Testis (tissue), 3 donors: ENCODE results near the gene KRTAP3-2. TPM values are rescaled to one million over a fixed set of nuclear protein-coding genes. Genes with fewer than 3 reads are reported as not detected.

Experiments used
- DNase-seq: peaks from one replicate; pipeline ENCODE4 v3.0.0-alpha.2; 2019
- H3K27ac ChIP-seq, 2 donors: fragments of 200-600 bp; sonication (generic); one replicate each; pipeline ENCODE4 v1.5.1; 2019
- H3K27me3 ChIP-seq: fragments of 200-600 bp; sonication (generic); one replicate; pipeline ENCODE4 v1.5.1; 2019
- H3K36me3 ChIP-seq: fragments of 200-600 bp; sonication (generic); one replicate; pipeline ENCODE4 v1.5.1; 2017; ENCODE audit warnings: low read depth; ENCODE audit errors: missing control alignments
- H3K4me1 ChIP-seq: fragments of 200-600 bp; sonication (generic); one replicate; pipeline ENCODE4 v1.5.1; 2019
- H3K4me3 ChIP-seq, 2 donors: fragments of 200-600 bp; sonication (generic); one replicate each; pipeline ENCODE4 v1.5.1; 2017 to 2019
- H3K9me3 ChIP-seq: fragments of 200-600 bp; sonication (generic); one replicate; pipeline ENCODE4 v1.5.1; 2017
- POLR2A ChIP-seq: fragments of 450-650 bp; IDR thresholded peaks from one replicate; pipeline ENCODE4 v1.6.1; 2017; ENCODE audit warnings: antibody characterized with exemption, mild to moderate bottlenecking, moderate library complexity
- WGBS, 2 donors: methylation state at CpG; one replicate each; pipeline ENCODE4 v1.1.5; 2018; 5-methylcytosine and 5-hydroxymethylcytosine counted together
- intact Hi-C: fragments of 100-400 bp; cut with DNase I; formaldehyde crosslinking; loops from one replicate; pipeline ENCODE4 v1.15.1; 2023; ENCODE audit warnings: low total_unique reads
- polyA plus RNA-seq: library from polyadenylated mRNA; stranded (reverse); fragments of 350-450 nt; fragmentation: Illumina TruSeq; extraction: RNeasy Lipid Tissue Mini Kit (QIAGEN cat#74804); gene quantifications from one replicate; pipeline ENCODE4 v1.2.3, GENCODE V29; 2014; ENCODE audit warnings: low read depth, low replicate concordance; ENCODE audit not compliant: insufficient read depth
- total RNA-seq, 2 donors: library from RNA; depleted of rRNA; stranded (reverse); fragments of >200 nt; gene quantifications; one replicate each; pipeline ENCODE4 v1.2.3, GENCODE V29; 2016
- TF ChIP-seq, protein P1 (sequence below), 3 experiments: fragments of 450-650 bp in 2 of 3; fragments of 200-600 bp in 1 of 3; sonication (generic) in 1 of 3; IDR thresholded peaks; one replicate each; pipeline ENCODE4 v1.5.1; 2016 to 2019; ENCODE audit warnings: antibody characterized with exemption in 3 of 3, mild to moderate bottlenecking in 2 of 3, moderate library complexity in 1 of 3

KRTAP3-2 gene
- total and polyA plus RNA-seq, 3 donors from 2014 or later, result not detected

DNA sequence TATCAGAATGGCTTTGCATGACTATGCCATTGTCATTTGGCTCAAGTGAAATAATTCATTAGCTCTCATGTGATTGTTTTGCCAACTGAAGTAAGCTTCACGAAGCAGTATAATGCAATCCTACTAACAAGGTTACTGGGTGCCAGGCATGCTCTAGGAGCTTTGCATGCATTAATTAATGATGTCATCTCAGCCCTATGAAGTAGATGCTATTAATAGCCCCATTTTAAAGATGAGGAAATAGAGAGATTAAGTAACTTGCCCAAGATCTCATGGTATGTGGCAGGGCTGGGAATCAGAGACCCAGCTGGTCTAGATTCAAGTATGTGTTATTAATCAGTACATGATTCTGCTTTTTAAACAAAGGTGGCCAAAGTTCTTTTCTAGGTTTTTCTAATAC is 47.0 kb downstream of the KRTAP3-2 start:
- H3K9me3 ChIP-seq, result no peaks in the 10 kb centered on the region
- no peak for DNase-seq
- no peak for TF ChIP-seq POLR2A
- TF ChIP-seq, protein P1, sequence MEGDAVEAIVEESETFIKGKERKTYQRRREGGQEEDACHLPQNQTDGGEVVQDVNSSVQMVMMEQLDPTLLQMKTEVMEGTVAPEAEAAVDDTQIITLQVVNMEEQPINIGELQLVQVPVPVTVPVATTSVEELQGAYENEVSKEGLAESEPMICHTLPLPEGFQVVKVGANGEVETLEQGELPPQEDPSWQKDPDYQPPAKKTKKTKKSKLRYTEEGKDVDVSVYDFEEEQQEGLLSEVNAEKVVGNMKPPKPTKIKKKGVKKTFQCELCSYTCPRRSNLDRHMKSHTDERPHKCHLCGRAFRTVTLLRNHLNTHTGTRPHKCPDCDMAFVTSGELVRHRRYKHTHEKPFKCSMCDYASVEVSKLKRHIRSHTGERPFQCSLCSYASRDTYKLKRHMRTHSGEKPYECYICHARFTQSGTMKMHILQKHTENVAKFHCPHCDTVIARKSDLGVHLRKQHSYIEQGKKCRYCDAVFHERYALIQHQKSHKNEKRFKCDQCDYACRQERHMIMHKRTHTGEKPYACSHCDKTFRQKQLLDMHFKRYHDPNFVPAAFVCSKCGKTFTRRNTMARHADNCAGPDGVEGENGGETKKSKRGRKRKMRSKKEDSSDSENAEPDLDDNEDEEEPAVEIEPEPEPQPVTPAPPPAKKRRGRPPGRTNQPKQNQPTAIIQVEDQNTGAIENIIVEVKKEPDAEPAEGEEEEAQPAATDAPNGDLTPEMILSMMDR (IDR thresholded peaks at IDR 0.05), result no peak
- no peaks in the 10 kb centered on the region for H3K27me3 ChIP-seq
- no peaks in the 10 kb centered on the region for H3K36me3 ChIP-seq
- H3K27ac ChIP-seq, result no peak overlapping the region
- 70 to 93% methylated on average over 1 of the region's 1 CpG for WGBS, 2 donors
- no peak overlapping the region for H3K4me3 ChIP-seq
- H3K4me1 ChIP-seq, result peaks cover 3% of the 10 kb centered on the region
- intact Hi-C loops, result no loop called here

DNA sequence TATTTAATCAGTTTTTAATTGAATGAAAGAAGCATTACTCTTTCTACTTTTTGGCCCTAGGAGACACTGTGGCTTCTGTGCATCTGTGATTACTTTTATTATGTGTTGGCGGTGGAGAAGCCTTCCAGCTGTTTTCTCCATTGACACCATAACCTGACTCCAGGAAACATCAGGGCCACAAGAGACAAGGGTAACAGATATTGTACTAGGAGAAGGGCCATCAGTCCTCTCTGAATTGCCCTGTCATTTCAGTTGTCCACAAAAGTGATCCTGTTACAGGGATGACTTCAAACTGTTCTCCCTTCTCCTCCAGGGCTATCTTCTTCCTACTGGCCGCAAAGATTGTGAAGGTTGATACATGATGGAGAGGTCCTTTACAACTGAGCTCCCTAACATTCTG is 47.6 kb downstream of the KRTAP3-2 start:
- no peak overlapping the region for H3K4me3 ChIP-seq
- H3K27me3 ChIP-seq, result no peaks in the 10 kb centered on the region
- 89 to 94% methylated on average over 2 of the region's 2 CpGs for WGBS, 2 donors
- TF ChIP-seq, protein P1 (IDR thresholded peaks at IDR 0.05), result no peak
- no peak for TF ChIP-seq POLR2A
- H3K9me3 ChIP-seq, result no peaks in the 10 kb centered on the region
- no peaks in the 10 kb centered on the region for H3K36me3 ChIP-seq
- intact Hi-C loops, result no loop called here
- peaks cover 3% of the 10 kb centered on the region for H3K4me1 ChIP-seq
- no peak for DNase-seq
- H3K27ac ChIP-seq, result no peak overlapping the region

DNA sequence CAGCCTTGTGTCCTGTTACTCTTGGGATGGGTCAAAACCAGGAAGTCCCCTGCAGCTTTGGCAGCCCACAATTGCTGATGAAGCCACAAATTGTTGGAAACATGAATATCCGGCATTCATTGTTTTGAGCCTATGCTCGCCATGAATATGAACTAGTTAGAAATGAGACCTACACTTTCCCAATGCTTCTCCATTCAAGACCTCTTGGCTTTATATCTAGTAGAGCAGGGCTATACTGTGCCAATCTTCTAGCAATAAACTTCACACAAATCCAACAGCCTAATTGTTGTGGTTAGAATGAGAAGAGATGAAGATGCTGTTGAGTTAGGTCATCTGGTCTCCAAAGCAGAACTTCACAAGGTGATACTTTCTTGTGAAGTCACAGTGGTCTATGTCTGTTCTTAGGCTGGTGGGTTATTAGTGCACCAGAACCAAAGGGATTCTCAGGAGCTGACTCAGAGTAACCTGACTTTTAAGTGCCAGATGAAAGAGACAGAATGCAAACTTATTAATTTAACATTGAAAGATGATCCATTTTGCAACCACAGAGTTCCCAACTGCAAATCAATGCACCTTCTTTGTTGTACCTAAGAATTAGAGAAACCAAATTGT is 48.6 kb downstream of the KRTAP3-2 start:
- no peak overlapping the region for H3K27ac ChIP-seq
- peaks cover 3% of the 10 kb centered on the region for H3K4me1 ChIP-seq
- H3K27me3 ChIP-seq, result no peaks in the 10 kb centered on the region
- WGBS, 2 donors, result 93 to 96% methylated on average over 2 of the region's 2 CpGs
- H3K9me3 ChIP-seq, result no peaks in the 10 kb centered on the region
- no peaks in the 10 kb centered on the region for H3K36me3 ChIP-seq
- no peak overlapping the region for H3K4me3 ChIP-seq
- intact Hi-C loops, result no loop called here
- no peak for DNase-seq
- TF ChIP-seq, protein P1 (IDR thresholded peaks at IDR 0.05), result no peak
- no peak for TF ChIP-seq POLR2A

DNA sequence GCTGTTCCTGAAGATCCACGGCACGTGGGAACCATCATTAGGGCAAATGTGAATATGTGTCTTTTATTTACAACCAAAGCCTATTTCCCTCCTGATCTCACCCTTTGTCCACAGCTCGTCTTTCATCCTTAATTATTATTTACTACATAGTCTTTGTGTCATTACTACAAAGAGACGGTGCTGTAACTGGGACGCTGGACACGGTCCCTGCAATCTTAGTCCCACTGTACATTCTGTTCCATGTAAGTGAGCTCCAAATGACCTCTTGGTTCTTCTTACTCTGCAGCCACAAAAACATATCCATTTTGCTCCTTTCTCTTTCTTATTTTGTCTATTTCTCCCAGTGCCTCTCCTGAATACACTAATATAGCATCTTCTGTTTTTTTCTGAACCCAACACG is 49.5 kb downstream of the KRTAP3-2 start:
- DNase-seq, result peak; percentile 66
- Histone ChIP-seq H3K27me3 (no peaks in the 10 kb centered on the region), H3K9me3 (no peaks in the 10 kb centered on the region), H3K36me3 (no peaks in the 10 kb centered on the region), H3K4me1 (peaks cover 3% of the 10 kb centered on the region), H3K4me3 (no peak overlapping the region), H3K27ac (no peak overlapping the region)
- WGBS, 2 donors, result 36 to 43% methylated on average over 7 of the region's 7 CpGs
- no peak for TF ChIP-seq POLR2A
- TF ChIP-seq, protein P1 (IDR thresholded peaks at IDR 0.05), result no peak
- intact Hi-C loops, result no loop called here

DNA sequence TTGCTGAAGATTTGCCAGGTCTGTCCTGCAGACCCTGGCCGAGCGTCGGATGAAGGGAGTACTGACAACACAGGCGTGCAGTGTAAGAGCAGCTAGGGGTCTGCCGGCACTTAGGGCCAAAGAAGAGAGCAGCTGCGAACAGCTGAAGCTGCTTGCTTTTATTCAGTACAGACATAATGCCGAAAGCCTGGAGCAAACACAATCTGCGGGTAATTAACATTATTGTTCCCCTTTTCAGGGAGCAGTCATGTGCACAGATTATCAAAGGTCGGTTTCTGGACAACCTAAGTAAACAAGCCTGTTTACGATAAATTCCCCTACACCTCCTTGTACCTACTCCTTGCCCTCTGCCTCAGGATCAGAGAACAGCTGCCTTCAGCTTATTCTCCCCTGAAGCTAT is 50.3 kb downstream of the KRTAP3-2 start:
- Histone ChIP-seq H3K9me3 (no peaks in the 10 kb centered on the region), H3K27ac (peak overlapping the region in 1 of 2 donors; percentile 66), H3K4me3 (no peak overlapping the region), H3K27me3 (no peaks in the 10 kb centered on the region), H3K36me3 (no peaks in the 10 kb centered on the region), H3K4me1 (peaks cover 3% of the 10 kb centered on the region)
- intact Hi-C loops, result no loop called here
- TF ChIP-seq, protein P1 (IDR thresholded peaks at IDR 0.05), result no peak
- no peak for TF ChIP-seq POLR2A
- WGBS, 2 donors, result 24 to 27% methylated on average over 6 to 10 of the region's 10 CpGs
- peak; percentile 43 for DNase-seq
